H1 (cell line): ENCODE results near the gene NEDD4L. TPM values are rescaled to one million over a fixed set of nuclear protein-coding genes. Genes with fewer than 3 reads are reported as not detected.

ENCODE experiments used
- TEAD4 ChIP-seq: IDR thresholded peaks from 2 replicates; pipeline ENCODE4 v1.6.1; 2012; ENCODE audit warnings: low read depth, low read length, inconsistent platforms, mixed read lengths
- YY1 ChIP-seq: IDR thresholded peaks from 2 replicates; pipeline ENCODE4 v1.6.1; 2011; ENCODE audit warnings: low read depth, mild to moderate bottlenecking, low read length
- polyA plus RNA-seq, 7 experiments: library from polyadenylated mRNA; depleted of rRNA in 3 of 7; stranded (reverse) in 5 of 7; unstranded in 2 of 7; fragments of >200 nt in 5 of 7; fragments of 200-250 nt in 2 of 7; gene quantifications; 1 replicate in 5 of 7; 2 replicates in 1 of 7; 4 replicates in 1 of 7; pipeline versions ENCODE4 v1.2.1 to v1.2.3, GENCODE V29; 2011 to 2013; ENCODE audit warnings: missing spikeins in 2 of 7, mixed read lengths in 2 of 7
- total RNA-seq: library from RNA; stranded (reverse); fragmentation: NEBNext Ultra II Directional; extraction: Animal tissue kit (Norgen Biotek cat#: 25700); gene quantifications from 2 replicates; pipeline ENCODE4 v1.2.1, GENCODE V29; 2021
- TF ChIP-seq, protein P1 (sequence below): fragments of 300-600 bp; sonication (generic); IDR thresholded peaks from 2 replicates; pipeline ENCODE4 v1.7.1; 2012; ENCODE audit warnings: low read length, moderate library complexity, mild to moderate bottlenecking, inconsistent platforms; ENCODE audit not compliant: insufficient replicate concordance

Gene NEDD4L
- total and polyA plus RNA-seq, 2 of the 8 experiments (the other 6 are each of a cell fraction or from before 2014, with no cell fraction given), result 37.3 to 69.8 TPM

DNA sequence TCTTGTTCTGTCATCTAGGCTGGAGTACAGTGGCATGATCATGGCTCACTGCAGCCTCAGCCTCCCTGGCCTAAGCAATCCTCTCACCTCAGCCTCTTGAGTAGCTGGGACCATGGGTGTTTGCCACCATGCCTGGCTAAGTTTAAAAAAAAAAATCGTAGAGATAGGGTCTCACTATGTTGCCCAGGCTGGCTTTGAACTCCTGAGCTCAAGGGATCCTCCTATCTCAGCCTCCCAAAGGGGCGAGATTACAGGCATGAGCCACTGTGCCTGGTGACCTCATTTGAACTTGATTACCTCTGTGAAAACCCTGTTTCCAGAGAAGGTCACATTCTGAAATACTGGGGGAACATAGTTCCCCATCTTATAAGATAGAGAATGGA lies 190.3 kb downstream of the NEDD4L start (continued):
- TF ChIP-seq TEAD4 (no peak), YY1 (no peak)
- TF ChIP-seq, protein P1, sequence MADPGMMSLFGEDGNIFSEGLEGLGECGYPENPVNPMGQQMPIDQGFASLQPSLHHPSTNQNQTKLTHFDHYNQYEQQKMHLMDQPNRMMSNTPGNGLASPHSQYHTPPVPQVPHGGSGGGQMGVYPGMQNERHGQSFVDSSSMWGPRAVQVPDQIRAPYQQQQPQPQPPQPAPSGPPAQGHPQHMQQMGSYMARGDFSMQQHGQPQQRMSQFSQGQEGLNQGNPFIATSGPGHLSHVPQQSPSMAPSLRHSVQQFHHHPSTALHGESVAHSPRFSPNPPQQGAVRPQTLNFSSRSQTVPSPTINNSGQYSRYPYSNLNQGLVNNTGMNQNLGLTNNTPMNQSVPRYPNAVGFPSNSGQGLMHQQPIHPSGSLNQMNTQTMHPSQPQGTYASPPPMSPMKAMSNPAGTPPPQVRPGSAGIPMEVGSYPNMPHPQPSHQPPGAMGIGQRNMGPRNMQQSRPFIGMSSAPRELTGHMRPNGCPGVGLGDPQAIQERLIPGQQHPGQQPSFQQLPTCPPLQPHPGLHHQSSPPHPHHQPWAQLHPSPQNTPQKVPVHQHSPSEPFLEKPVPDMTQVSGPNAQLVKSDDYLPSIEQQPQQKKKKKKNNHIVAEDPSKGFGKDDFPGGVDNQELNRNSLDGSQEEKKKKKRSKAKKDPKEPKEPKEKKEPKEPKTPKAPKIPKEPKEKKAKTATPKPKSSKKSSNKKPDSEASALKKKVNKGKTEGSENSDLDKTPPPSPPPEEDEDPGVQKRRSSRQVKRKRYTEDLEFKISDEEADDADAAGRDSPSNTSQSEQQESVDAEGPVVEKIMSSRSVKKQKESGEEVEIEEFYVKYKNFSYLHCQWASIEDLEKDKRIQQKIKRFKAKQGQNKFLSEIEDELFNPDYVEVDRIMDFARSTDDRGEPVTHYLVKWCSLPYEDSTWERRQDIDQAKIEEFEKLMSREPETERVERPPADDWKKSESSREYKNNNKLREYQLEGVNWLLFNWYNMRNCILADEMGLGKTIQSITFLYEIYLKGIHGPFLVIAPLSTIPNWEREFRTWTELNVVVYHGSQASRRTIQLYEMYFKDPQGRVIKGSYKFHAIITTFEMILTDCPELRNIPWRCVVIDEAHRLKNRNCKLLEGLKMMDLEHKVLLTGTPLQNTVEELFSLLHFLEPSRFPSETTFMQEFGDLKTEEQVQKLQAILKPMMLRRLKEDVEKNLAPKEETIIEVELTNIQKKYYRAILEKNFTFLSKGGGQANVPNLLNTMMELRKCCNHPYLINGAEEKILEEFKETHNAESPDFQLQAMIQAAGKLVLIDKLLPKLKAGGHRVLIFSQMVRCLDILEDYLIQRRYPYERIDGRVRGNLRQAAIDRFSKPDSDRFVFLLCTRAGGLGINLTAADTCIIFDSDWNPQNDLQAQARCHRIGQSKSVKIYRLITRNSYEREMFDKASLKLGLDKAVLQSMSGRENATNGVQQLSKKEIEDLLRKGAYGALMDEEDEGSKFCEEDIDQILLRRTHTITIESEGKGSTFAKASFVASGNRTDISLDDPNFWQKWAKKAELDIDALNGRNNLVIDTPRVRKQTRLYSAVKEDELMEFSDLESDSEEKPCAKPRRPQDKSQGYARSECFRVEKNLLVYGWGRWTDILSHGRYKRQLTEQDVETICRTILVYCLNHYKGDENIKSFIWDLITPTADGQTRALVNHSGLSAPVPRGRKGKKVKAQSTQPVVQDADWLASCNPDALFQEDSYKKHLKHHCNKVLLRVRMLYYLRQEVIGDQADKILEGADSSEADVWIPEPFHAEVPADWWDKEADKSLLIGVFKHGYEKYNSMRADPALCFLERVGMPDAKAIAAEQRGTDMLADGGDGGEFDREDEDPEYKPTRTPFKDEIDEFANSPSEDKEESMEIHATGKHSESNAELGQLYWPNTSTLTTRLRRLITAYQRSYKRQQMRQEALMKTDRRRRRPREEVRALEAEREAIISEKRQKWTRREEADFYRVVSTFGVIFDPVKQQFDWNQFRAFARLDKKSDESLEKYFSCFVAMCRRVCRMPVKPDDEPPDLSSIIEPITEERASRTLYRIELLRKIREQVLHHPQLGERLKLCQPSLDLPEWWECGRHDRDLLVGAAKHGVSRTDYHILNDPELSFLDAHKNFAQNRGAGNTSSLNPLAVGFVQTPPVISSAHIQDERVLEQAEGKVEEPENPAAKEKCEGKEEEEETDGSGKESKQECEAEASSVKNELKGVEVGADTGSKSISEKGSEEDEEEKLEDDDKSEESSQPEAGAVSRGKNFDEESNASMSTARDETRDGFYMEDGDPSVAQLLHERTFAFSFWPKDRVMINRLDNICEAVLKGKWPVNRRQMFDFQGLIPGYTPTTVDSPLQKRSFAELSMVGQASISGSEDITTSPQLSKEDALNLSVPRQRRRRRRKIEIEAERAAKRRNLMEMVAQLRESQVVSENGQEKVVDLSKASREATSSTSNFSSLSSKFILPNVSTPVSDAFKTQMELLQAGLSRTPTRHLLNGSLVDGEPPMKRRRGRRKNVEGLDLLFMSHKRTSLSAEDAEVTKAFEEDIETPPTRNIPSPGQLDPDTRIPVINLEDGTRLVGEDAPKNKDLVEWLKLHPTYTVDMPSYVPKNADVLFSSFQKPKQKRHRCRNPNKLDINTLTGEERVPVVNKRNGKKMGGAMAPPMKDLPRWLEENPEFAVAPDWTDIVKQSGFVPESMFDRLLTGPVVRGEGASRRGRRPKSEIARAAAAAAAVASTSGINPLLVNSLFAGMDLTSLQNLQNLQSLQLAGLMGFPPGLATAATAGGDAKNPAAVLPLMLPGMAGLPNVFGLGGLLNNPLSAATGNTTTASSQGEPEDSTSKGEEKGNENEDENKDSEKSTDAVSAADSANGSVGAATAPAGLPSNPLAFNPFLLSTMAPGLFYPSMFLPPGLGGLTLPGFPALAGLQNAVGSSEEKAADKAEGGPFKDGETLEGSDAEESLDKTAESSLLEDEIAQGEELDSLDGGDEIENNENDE, result no peak
